Suppressor macrophage (primary cell): ENCODE results near the gene RAC2.
"Not testable (repeated sequence)": the region's sequence is repeated elsewhere in the genome, so short reads cannot be mapped to it uniquely, and the experiment has no call there.

Source experiments
- DNase-seq, 4 experiments: peaks; one replicate each; pipeline ENCODE4 v3.0.0-alpha.2; 2020 to 2022

RAC2 gene

GRCh38 chr22:37203354-37204044 lies 40.6 kb downstream of the RAC2 start:
- DNase-seq = no peak

DNA sequence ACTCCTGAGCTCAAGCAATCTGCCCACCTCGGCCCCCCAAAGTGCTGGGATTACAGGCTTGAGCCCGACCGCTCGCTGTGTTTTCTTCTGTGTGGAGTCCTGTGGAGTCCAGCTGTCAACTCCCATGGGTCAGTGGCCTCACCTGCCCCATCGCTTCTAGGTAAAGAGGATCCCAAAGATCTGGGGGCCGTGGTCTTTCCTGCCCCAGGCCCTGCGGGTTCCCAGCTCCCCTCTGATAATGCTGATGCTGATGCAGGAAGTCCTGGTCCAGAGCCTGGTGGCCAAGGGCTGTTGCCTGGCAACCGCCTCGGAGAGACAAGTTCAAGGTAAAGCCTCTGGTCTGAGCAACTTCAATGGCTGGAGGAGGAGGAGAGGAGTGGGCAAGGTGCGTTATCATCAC lies 41.4 kb downstream of the RAC2 start:
- no peak for DNase-seq

GRCh38 chr22:37202001-37202555 lies 42.0 kb downstream of the RAC2 start:
- DNase-seq = no peak

- DNase-seq = not testable (repeated sequence)
Observed at GRCh38 chr22:37201443-37201820, 42.6 kb downstream of the RAC2 start.

- DNase-seq = no peak
Observed at GRCh38 chr22:37199760-37200108, 44.3 kb downstream of the RAC2 start.

DNA sequence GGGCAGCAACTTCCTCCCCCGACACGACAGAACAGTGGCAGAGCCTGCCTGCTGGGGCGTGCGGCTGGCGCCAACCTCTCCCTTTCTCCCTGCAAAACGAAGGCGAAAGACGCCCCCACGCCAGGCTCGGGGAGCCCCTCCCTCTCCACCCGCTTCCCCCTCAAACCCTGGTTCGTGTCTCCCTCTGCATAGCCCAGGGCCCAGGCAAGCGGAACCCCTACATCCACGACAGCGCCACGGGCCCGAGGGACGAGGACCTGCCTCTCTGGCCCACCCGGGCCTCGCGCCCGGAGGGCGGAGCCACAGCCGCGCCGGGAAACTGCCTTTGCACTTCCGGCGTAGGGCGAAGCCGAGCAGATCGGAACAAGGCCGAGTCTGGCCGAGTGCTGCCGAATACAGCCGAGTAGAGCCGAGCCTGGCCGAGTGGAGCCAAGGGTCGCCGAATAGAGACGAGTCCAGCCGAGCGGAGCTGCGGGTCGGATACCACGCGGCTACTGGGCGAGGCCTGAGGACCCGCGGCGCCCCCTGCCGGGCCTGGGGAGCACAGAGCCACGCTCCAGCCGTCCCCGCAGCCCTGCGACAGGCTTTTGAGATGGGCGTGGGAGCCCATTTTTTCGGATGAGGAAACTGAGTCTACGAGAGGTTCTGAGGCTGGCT lies 44.8 kb downstream of the RAC2 start:
- peak; percentile 99 for DNase-seq

- DNase-seq = peak; percentile 85 to 94 (median 92)
Observed at GRCh38 chr22:37198258-37199102, 45.6 kb downstream of the RAC2 start.

GRCh38 chr22:37197451-37198257 lies 46.4 kb downstream of the RAC2 start:
- no peak for DNase-seq

- no peak for DNase-seq
Observed at GRCh38 chr22:37196539-37197450, 47.3 kb downstream of the RAC2 start.

GRCh38 chr22:37195921-37196320 lies 48.1 kb downstream of the RAC2 start:
- no peak for DNase-seq

- DNase-seq = no peak
Observed at GRCh38 chr22:37194750-37195149, 49.3 kb downstream of the RAC2 start.

- peak; percentile 81 to 86 (median 84) for DNase-seq
Observed at GRCh38 chr22:37193629-37194191, 50.4 kb downstream of the RAC2 start.

- DNase-seq = no peak
Observed at GRCh38 chr22:37192741-37193140, 51.3 kb downstream of the RAC2 start.

- DNase-seq = no peak
Observed at GRCh38 chr22:37192204-37192603, 51.9 kb downstream of the RAC2 start.

- no peak for DNase-seq
Observed at GRCh38 chr22:37190262-37190780, 53.7 kb downstream of the RAC2 start.

GRCh38 chr22:37188901-37189466 lies 55.1 kb downstream of the RAC2 start:
- no peak for DNase-seq

- DNase-seq = no peak
Observed at GRCh38 chr22:37187891-37188761, 55.9 kb downstream of the RAC2 start, which contains the start of gene C1QTNF6. C1QTNF6 (minus strand) TSS chr22:37188247; CDS start chr22:37188213, 34 bp downstream.

GRCh38 chr22:37187552-37187890 lies 56.5 kb downstream of the RAC2 start:
- no peak for DNase-seq

GRCh38 chr22:37186997-37187522 lies 57.0 kb downstream of the RAC2 start:
- DNase-seq = no peak
